NCI-H82 treated with DMSO at 0.1 percent for 48 hours (cell line): ENCODE measurements around the gene RNASE8.
A peak's percentile ranks its signal among the peaks of the same experiment; 100 is the strongest.

Experiments used
- DNase-seq: peaks from one replicate; lab custom pipeline; 2025; ENCODE audit not compliant: unreplicated experiment; lab: John Stamatoyannopoulos, UW

RNASE8 gene

GRCh38 chr14:21071225-21072030 lies 13.8 kb downstream of the RNASE8 start:
- DNase-seq: peak; percentile 43

GRCh38 chr14:21072031-21072473 lies 14.4 kb downstream of the RNASE8 start:
- DNase-seq: no peak

- DNase-seq: no peak
Observed at GRCh38 chr14:21072781-21073339, 15.2 kb downstream of the RNASE8 start.

- DNase-seq: no peak
Observed at GRCh38 chr14:21073921-21074320, 16.3 kb downstream of the RNASE8 start.

- DNase-seq: no peak
Observed at GRCh38 chr14:21074398-21075272, 17.0 kb downstream of the RNASE8 start.

- DNase-seq: no peak
Observed at GRCh38 chr14:21075719-21076437, 18.3 kb downstream of the RNASE8 start.

- DNase-seq: no peak
Observed at GRCh38 chr14:21077672-21078071, 20.1 kb downstream of the RNASE8 start.

GRCh38 chr14:21078287-21078686 lies 20.7 kb downstream of the RNASE8 start:
- DNase-seq: no peak

- DNase-seq: no peak
Observed at GRCh38 chr14:21078726-21079125, 21.1 kb downstream of the RNASE8 start.

GRCh38 chr14:21081521-21082142 lies 24.0 kb downstream of the RNASE8 start:
- DNase-seq: no peak

GRCh38 chr14:21083565-21084325 lies 26.1 kb downstream of the RNASE8 start:
- no peak for DNase-seq

- no peak for DNase-seq
Observed at GRCh38 chr14:21084396-21084795, 26.8 kb downstream of the RNASE8 start.

- DNase-seq: no peak
Observed at GRCh38 chr14:21084998-21085853, 27.6 kb downstream of the RNASE8 start.

- DNase-seq: no peak
Observed at GRCh38 chr14:21086908-21087293, 29.3 kb downstream of the RNASE8 start.

GRCh38 chr14:21087294-21088091 lies 29.9 kb downstream of the RNASE8 start:
- DNase-seq: no peak

- DNase-seq: no peak
Observed at GRCh38 chr14:21088687-21089086, 31.1 kb downstream of the RNASE8 start.

GRCh38 chr14:21089271-21089670 lies 31.6 kb downstream of the RNASE8 start:
- no peak for DNase-seq

GRCh38 chr14:21089877-21090193 lies 32.2 kb downstream of the RNASE8 start:
- no peak for DNase-seq
